HG02852 (cell line): ENCODE data around the gene NCOR1.
A peak's percentile ranks its signal among the peaks of the same experiment; 100 is the strongest.

Experiments
- ATAC-seq: cut with Tn5 transposase; IDR thresholded peaks from one replicate; pipeline ENCODE4 v1.9.1; 2021; ENCODE audit warnings: mild to moderate bottlenecking, moderate library complexity; ENCODE audit not compliant: unreplicated experiment

The NCOR1 gene

DNA sequence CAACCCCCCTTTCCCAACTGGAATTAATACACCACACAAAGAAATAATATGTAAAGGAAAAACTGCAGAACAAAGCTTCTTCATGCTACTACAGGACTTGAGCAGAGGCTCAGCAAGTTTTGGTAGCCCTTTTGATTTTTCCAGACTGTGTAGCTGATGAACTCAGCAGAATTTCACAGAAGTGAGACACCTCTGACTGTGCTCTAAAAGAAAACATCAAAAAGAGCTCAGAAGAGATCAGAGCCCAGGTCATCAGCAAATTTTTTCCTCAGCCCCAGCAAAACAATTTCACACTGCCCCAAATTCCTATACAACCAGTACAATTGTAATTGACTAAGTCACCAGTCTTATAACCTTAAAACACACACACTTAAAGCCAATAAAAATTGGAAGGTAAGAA is 177.7 kb downstream of the NCOR1 start:
- no peak for ATAC-seq

DNA sequence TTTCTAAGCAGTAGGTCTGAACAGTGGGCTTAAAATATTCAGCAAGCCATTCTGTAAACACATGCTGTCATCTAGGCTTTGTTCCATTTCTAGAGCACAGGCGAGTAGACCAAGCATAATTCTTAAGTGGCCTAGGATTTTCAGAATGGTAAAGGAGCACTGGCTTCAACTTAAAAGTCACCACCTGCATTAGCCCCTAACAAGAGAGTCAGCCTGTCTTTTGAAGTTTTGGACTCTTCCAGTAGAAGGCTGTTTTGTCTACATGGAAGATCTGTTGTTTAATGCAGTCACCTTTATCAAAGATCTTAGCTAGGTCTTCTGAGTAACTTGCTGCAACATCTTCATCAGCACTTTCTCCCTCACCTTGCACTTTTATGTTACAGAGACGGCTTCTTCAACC is 179.1 kb downstream of the NCOR1 start:
- no peak for ATAC-seq

DNA sequence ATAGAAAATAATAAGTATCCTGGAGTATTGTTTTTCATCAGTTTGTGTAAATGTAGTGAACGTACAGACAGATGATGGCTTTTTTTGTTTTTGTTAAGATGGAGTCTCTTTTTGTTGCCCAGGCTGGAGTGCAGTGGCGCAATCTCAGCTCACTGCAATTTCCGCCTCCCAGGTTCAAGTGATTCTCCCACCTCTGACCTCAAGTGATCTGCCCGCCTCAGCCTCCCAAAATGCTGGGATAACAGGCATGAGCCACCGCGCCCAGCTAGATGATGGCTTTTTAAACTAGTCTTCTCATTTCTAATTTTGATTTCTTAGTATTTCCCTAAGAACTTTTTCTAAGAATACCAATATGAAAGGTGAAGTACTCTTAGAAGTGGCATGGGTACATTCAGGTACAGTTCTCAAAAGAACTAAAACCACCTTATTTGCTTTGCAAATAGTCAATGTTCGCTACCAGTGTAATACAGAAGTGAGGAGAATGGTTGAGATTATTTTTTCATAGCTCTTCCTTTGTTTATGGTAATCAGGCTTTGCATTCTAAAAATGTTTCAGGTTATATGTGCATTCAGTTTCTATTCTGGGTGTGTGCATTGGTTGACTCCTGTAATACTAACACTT is 181.5 kb downstream of the NCOR1 start:
- no peak for ATAC-seq

DNA sequence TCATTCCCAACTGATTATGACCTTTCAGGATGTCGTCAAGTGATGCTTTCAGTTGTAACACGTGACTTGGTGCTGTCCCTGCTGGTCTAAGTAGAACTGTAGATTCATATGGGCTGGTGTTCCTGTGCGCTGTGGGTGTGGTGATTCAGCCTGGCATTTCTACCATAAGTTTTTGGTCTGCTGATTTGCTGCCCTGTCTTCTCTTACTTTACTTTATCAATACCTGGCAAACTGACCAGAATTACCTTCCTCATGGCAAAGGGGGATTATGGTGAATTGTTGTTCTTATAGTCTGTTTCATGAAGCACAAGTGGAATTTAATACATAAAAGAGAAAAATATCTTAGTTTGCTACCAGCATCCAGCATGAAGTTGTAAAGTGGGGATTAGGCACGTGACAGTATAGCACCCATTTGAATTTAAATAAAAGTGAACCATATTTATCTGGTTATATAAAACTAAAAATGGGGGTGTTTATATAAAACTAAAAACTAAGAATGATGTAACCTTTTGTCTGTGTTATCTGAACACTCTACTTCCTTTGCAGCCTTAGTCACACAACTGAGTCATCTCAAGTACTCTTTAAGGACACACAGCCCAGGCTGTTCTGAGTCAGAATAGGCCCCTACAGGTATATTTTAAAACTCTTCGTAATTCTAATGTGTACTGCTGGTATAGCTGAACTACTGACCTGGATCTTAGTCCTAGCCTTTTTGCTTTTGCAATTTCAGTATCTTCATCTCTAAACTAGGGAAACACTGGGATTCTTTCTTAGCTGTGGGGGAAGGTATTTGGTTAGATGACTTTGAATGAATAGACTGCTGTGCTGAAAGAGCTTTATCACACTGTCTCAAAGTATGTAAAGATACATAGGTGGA is 187.4 kb downstream of the NCOR1 start:
- ATAC-seq, result peak; percentile 94

DNA sequence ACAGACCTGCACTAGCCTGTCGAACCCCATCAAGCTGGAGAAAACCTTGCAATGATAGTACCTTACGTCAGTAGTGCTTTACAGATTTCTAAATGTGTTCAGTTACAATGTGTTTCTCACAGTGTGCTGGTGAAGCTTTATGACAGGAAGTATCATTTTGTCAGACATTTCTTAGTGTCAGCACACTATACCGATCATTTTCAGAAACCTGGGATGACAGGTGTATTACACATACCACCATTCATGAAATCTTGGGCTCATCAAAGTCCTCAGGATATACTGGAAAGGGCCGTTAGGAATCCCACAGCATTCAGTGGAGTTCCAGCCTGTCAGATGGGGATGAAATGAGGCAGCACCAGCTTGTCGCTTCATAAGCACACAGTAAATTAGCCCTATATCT is 188.4 kb downstream of the NCOR1 start:
- no peak for ATAC-seq

DNA sequence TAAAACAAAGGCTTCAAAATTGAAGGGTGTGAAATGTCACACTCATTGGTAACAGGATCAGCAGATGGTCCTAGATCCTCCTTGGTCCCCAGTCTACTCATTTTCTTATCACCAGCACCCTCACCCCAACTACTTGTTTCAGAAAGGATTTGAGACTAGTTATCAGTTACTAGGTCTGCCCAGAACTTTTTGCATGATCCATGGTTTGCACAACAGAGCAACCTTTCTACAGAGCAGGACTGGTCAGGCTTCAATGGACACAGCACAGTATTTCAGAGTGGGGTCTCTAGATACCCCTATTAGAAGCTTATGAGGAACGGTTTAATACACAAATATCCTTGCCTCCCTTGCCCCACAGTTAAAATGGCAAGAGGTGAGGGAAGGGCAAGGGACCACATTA is 190.1 kb downstream of the NCOR1 start:
- ATAC-seq, result no peak

DNA sequence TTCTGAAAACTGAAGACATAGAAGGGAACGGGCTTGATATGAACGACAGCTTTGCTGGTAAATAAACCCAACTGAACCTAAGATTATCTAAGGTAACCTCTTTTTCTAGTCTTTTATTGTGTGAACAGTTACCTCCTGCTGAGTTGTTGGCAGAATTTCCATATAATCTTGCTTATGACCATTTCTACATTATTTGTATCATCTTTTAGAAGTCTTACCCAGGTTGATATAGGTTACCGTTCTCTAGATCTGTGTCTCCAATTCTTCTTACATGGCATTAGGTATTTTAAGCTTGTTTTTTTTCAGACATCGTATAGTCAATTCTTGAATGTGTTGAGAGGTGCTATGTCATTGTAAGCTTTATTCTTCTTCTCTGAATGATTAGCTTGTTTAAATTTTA is 191.5 kb downstream of the NCOR1 start:
- no peak for ATAC-seq

DNA sequence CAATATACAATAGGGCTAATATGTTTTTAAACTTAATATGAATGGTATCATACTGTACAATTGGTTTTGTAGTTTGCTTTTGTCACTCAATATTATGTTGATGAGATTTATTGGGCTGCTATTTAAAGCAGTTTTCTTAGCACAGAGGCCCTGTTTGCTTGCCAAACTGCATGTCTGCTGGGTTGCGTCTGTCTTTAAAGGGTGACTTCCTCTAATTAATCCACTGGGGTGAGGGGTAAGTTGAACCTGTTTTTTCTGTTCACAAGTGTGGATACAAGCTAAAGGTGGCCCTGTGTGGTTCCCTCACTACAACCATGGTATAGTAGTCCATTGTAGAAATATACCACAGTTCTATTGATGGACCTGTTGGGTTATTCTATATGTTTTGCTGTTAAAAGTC is 196.0 kb downstream of the NCOR1 start:
- ATAC-seq, result no peak

DNA sequence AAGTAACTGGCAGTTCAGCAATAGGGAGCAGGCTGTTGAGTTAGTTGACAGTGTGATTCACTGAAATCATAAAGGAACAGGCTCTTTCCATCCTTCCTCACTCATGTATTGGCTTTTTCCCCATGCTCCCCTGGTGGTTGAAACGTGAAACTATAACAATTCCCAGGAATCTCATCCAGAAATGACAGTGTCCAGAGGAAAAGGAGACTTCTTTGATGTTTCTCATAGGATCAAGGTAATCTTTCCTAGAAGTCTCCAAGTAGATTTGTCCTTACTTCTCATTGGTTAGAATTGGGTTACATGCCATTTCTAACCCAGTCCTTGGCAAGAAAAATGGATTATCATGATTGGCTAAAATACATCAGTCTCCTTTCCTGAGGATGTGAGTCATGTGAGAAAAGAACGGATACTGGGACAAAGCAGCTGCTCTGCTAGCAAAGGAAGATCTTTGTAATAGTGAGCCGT is 201.4 kb downstream of the NCOR1 start:
- ATAC-seq, result no peak

DNA sequence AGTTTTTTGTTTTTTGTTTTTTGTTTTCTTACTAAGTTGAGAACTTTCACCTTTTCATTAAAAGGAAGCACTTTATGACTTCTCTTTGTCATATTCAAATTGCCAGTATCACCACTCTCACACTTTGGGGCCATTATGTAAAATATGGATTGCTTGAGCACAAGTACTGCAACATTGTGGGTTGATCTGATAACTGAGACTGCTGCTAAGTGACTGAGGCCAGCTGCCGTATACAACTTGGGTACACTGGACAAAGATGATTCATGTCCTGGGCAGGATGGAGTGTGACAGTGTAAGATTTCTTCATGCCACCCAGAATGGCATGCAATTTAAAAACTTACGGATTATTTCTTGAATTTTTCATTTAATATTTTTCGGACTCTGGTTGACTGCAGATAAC is 207.9 kb downstream of the NCOR1 start:
- no peak for ATAC-seq

DNA sequence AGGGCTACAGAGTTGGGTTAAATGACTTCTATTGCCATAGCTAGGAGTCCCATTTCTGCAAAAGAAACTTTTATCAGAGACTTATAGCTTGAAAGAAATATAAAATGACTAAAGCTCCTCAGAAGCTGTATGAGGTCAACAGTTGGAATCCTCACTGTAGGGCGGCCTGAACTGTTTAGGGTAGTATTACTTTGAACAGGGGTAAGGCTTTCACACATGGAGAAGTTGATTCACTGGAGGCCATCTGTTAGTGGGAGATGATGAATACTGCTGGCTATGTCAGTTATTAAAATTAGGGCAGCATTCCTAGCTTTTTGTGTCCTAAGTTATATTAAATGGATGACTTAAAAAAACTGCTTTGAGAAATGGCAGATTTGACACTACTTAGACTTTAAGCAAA is 209.7 kb downstream of the NCOR1 start:
- ATAC-seq, result no peak

DNA sequence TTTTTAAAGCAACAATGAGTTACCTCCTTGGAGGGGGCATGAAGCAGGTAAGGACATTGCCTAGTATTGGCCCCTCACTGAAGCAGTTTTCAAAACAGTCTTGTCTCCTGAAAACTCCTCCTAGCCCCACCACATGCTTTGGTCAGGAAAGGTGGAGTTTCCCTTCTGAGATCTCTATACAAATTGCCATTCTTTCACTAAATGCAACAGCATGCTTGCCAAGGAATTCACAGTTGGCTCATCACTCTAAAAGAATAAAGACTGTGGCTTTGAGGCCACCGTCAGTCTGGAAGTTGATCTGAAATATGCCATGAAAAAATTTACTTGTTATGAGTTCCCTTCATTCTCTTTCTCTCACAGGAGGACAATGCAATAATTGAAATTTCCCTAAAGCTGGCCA is 211.5 kb downstream of the NCOR1 start:
- ATAC-seq, result no peak

DNA sequence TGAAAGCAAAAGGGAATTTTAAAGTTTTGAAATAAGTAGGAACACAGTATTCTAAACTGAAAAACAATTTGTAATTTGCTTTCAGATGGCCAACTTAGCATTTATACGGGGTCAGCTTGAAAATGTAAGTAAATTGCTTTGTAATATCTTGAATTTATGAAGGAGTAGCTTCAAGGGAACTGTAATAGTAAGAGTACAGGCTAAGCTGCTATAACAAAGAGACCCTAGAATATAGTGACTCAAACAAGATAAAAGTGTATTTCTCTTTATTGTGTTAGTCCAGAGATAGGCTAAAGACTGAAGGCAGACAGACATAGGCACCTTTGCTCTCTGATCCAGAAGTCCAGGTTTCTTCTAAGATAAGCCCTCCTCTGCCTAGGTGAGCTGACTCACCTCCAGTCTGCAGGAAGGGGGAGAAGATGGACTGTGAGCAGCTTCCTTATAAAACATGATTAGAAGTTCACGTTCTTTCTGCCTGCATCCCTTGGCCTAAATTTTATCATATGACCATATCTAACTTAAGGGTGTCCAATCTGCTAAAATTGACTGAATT is 212.6 kb downstream of the NCOR1 start:
- ATAC-seq, result no peak

DNA sequence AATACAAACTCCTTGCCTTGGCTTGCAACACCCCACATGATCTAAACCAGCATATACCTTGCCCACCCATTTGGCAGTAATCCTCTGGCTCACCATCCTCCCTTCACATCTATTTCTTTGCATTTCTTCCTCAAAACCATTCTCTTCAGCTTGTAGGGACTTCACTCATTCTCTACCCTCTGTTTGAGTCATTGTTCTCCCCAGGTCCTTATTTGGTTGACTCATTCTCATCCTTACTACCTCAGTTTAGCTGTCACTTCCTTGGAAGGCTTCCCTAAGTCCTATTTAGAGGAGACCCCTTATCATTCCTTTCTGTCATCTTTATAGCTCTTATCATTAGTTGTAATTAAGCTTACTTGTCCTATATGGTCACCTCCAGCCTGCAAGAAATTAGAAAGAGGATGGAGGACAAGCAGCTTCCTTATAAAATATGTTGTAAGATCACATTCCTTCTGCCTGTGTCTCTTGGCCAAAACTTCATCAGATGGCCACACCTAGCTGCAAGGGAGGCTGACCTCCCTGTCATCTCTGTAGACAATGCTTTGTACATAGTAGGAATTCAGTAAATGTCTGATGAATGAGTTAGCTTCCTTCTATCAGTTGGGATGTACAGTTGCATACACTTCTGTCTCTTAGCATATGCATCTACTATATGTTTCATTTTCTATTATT is 214.0 kb downstream of the NCOR1 start:
- no peak for ATAC-seq

DNA sequence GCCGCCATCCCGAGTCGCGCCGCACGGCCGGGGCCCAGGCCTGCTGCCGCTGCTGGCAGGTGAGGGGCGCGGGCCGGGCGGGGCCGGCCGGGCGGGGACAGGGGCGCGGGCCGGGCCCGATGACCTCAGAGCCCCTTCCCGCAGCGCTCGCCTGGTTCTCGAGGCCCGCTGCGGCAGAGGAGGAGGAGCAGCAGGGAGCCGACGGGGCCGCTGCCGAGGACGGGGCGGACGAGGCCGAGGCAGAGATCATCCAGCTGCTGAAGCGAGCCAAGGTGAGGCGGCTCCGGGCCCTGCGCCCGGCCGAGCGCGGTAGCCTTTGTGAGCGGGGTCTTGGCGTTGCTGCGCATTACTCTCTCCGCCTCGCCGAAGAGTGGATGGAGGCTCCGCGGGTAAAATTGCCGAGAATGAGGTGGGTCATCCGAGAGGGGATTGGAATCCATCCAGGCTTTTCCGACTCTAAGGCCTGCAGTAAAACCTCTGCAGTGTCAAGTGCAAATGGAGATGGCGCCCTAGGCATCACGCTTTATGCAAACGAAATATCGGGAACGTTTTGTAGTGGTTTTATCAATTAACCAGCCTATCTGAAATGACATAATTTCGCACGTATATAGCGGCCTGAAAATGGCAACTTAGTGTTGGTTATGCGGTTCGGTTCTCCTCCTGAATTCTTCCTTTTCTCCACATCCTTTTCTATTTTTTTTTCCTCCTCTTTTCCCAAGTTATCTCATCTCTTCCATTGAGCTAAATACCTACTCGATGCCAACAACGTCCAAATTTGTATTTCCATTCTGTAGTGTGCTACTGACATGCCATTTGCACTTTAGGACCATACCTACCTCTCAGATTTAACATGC is 215.1 kb downstream of the NCOR1 start:
- peak; percentile 31 for ATAC-seq

DNA sequence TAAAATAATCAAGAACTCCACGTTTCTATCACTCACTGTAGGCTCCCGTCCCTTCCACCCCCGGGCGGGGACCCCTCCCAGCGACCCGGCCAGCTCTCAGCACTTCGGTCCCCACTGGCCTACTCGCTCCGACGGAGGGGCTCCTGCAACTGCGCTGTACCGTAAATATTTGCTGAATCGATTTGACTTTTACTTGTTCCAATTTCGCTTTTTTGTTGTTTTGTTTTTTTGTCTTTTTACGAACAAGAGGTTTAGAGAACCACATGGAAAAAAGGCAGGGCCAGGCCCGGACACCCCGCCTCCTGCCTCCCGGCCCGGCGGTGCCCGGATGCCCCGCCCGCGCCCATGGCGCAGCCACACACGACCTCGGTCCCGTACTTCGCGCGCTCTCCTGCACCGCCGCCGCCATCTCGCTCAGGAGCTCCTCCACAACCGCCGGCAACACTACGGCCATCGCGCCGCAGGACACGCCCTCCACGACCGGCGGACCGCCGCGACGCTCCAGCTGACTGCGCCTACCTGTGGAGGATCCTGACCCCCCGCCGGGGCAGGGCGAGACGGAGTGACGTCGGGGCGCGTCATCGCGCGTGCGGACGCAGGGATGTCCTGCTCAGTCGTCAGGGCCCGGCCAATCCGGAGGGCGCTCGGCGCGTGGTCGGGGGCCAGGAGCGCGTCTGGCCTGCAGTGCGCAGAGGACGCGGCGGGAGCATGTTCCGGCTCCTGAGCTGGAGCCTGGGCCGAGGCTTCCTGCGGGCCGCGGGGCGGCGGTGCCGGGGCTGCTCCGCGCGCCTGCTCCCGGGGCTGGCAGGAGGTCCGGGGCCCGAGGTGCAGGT is 216.0 kb downstream of the NCOR1 start, which contains the start of the genes TTC19 and ZSWIM7:
TTC19 (plus strand) TSS at position 684 of the 833 bp plus-strand sequence; CDS start at position 709, 25 bp downstream.
ZSWIM7 (minus strand) TSS at position 564 of the 833 bp plus-strand sequence; CDS start at position 454, 110 bp downstream.
- ATAC-seq, result peak; percentile 91

DNA sequence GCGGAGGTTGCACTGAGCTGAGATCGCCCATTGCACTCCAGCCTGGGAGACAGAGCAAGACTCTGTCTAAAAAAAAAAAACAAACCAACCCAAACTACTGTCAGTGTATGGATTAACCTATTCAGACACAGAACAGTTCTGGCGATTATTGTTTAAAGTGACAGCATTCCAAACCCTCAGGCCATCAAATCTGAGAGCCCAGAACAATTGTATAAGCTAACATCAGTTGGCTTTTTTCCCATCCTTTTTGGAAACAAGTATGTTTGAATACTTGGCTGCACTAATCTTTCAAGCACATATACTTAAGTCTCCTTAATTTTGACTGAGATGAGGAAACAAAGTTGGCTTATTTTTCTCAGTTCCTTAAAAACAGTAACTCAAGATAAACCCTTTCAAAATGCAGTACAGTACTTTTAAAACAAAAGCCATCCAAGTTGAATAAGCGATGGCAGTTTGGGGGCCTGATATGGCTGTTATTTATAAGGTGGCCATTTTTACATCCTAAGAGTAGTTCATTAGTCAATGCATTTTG is 217.2 kb downstream of the NCOR1 start:
- no peak for ATAC-seq

DNA sequence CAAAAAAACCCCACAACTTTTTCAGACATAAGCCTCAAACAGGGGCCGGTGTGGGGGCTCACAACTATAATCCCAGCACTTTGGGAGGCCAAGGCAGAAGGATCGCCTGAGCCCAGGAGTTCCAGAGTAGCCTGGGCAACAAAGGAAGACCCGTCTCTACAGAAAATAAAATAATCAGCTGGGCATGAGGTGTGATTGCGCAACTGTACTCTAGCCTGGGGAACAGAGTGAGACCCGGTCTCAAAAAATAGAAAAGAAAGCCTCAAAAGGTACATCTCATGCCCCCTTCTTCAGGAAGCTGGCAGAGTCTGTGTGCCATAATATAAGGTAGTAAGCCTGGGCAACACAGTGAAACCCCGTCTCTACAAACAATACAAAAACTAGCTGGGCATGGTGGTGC is 219.0 kb downstream of the NCOR1 start:
- no peak for ATAC-seq
